ENCODE results near the gene GIMAP1. TPM values are rescaled to one million over a fixed set of nuclear protein-coding genes. Genes with fewer than 3 reads are reported as not detected.

Gene GIMAP1
- 0.12 and 0.20 TPM in 2 replicates for total RNA-seq

DNA sequence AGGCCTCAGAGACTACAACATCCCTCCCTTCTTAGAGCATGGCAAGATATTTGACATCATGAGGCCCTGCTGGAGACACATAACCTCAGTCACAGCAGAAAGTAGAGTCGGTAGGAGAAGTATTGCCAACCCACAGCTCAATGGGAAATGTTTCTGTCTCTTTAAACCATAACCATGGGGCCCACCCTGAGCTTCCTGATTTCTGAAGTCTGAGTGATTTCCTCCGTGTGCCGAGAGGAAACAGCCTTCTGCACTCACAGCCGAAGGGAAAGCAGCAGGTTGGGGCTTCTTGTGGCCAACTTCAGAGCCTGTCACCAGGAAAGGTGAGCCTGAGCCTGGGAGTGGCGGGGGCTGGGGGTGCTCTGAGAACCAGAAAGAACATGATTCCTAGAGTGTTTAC, at the start of gene GIMAP1:
TSS of gene GIMAP1 (plus strand) at position 246 of the 400 bp plus-strand sequence. CDS start 2,435 bp downstream, outside the sequence.

DNA sequence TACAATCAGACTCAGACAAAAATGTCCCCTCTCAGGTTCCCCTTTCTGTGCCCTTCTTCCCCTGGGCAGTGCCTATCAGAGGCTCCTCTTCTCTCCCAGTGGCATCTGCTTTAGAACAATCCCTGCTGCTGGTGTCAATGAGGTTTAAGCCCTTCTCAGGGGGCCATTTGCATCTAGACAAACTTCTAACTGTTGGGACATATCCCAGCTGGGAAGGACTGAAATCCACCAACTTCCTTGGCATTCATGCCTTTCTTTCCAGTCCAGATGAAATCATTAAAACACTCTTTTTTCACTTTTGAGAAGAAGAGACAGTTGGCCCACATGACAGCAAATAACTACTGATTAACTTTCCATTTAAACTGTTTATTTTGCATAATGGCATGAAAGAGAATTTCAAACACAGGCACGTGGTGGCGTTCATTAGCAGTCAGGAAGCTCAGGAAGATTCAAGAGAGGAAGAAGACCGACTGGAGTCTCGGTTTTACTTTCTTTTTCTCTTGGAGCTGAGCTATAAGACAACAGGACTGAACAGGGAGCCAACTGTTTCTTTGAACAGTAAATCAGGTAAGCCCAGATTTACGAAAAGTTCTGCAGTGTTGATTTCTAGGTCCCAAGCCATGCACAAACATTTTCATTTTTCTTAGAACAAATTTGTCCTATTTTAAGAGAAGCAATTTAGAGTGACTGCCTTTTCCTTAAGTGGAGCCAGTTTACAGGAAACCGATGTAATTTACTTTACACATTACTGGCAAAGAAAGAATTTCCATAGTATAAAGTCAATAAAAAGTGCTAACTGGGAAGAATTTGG, 31.0 kb upstream of the GIMAP1 start, which contains the start of gene GIMAP2:
TSS of gene GIMAP2 (plus strand) at position 488 of the 811 bp plus-strand sequence. CDS start 1,354 bp downstream, outside the sequence.

DNA sequence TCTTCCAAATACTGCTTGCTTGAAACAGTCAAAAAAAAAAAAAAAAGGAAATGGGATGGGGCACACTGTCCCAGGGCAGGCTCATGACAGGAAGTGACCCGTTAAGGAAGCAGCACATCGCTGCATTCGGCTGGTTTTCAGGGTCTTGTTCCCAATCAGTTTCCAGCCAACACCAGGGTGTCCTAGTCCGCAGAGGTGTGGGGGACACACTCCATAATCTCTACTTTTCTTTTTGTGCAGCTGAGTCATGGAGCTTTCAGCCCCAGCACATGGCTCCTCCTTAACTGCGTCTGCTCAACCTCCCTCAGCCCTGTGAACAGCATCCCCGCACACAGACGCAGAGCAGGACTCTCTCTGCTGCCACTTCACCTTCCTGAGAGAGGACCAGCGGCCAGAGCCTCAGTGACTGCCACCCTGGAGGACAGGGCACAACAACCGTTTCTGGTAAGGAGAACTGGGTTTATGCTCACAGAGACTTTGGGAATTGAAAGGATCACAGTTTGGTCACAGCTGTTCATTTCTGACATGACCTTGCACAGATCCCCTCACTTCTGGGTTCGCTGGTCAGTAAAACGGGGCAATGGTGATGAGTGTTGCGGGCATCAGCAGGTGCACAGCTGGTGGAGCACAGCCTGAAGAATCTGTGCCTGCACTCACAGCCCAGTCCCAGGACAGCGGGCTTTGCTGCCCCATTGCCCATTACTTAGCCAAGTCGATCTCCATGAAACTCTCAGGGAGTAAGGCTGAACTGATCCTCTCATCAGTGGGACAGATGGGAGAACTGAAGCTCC, 21.0 kb downstream of the GIMAP1 start, which contains the start of gene GIMAP5:
TSS of gene GIMAP5 (plus strand) at position 154 of the 791 bp plus-strand sequence. CDS start 3,467 bp downstream, outside the sequence.

Other genes with a start within 250 kb of the GIMAP1 start
- gene GIMAP7, start 201.7 kb upstream of the GIMAP1 start, total RNA-seq, result 0.31 and 0.49 TPM in 2 replicates
- 0.54 and 0.56 TPM in 2 replicates for gene GIMAP4, start 149.2 kb upstream of the GIMAP1 start, total RNA-seq
- 1.9 and 2.6 TPM in 2 replicates for gene GIMAP6, start 84.2 kb upstream of the GIMAP1 start, total RNA-seq
- 1.9 and 2.9 TPM in 2 replicates for gene GIMAP2, start 30.9 kb upstream of the GIMAP1 start, total RNA-seq
- gene GIMAP5, start 20.8 kb downstream of the GIMAP1 start, total RNA-seq, result 0.15 and 1.4 TPM in 2 replicates
- not detected in 2 replicates for gene TMEM176B, start 83.8 kb downstream of the GIMAP1 start, total RNA-seq
- gene TMEM176A, start 84.2 kb downstream of the GIMAP1 start, total RNA-seq, result 0.31 and 0.54 TPM in 2 replicates
- not detected in 2 replicates for gene AOC1, start 135.9 kb downstream of the GIMAP1 start, total RNA-seq